GM12878 (cell line): Measurements from ENCODE around the gene P4HTM. TPM values are rescaled to one million over a fixed set of nuclear protein-coding genes. Genes with fewer than 3 reads are reported as not detected.

ENCODE experiments used
- ATAC-seq: fragments of 200-7000 bp; cut with Tn5 transposase; 3 replicates; pipeline ENCODE4 v1.9.1; 2020; ENCODE audit warnings: mild to moderate bottlenecking, moderate library complexity
- BruUV-seq: library from RNA; stranded (reverse); fragments of 400-500 nt; replicated peaks from 2 replicates; lab custom pipeline; 2021; lab: Mats Ljungman, UMichigan
- CTCF ChIA-PET: fragments of 300-600 bp; sonication (Branson Sonifier 250); formaldehyde crosslinking; extraction: SDS; loops from one replicate; lab custom pipeline; 2021; ENCODE audit warnings: inconsistent platforms; lab: Yijun Ruan, JAX
- POLR2A ChIA-PET: fragments of 350-600 bp; formaldehyde crosslinking; extraction: SDS; loops from one replicate; lab custom pipeline; 2021; ENCODE audit warnings: inconsistent platforms; lab: Charles Lee
- RAD21 ChIA-PET: fragments of 300-600 bp; sonication (Branson Sonifier 250); formaldehyde crosslinking; loops from one replicate; lab custom pipeline; 2023; ENCODE audit warnings: antibody characterized with exemption; ENCODE audit not compliant: unreplicated experiment; lab: Charles Lee
- SMC1A ChIA-PET: fragments of 300-600 bp; sonication (Branson Sonifier 250); formaldehyde crosslinking; loops from one replicate; lab custom pipeline; 2023; ENCODE audit not compliant: unreplicated experiment, uncharacterized antibody; lab: Charles Lee
- DNase-seq: peaks from one replicate; pipeline ENCODE4 v3.0.0-alpha.2; 2011; ENCODE audit warnings: low read depth, low spot score
- FAIRE-seq: peaks from 3 replicates; lab custom pipeline; 2011; peaks lifted over from hg19 to GRCh38; lab: Jason Lieb, UNC
- H2AFZ ChIP-seq: 2 replicates; pipeline ENCODE4 v1.6.0; 2011; ENCODE audit warnings: low read depth, low read length, control low read depth; ENCODE audit not compliant: control insufficient read depth
- H3K27ac ChIP-seq: 2 replicates; pipeline ENCODE4 v1.5.1; 2011; ENCODE audit warnings: control low read depth; ENCODE audit not compliant: control insufficient read depth, insufficient read depth
- H3K27me3 ChIP-seq, 2 experiments: replicated peaks in 1 of 2; 2 replicates each; pipeline versions ENCODE4 v1.6.0 to v1.6.1; 2011; ENCODE audit warnings: low read length in 1 of 2; ENCODE audit not compliant: control insufficient read depth in 2 of 2, insufficient read depth in 2 of 2
- H3K36me3 ChIP-seq, 2 experiments: 2 replicates each; pipeline ENCODE4 v1.5.1; 2011; ENCODE audit warnings: low read length in 1 of 2; ENCODE audit not compliant: control insufficient read depth in 2 of 2, insufficient read depth in 2 of 2
- H3K4me1 ChIP-seq: 2 replicates; pipeline ENCODE4 v1.6.1; 2011; ENCODE audit warnings: mild to moderate bottlenecking, low read length, moderate library complexity, mixed read lengths; ENCODE audit not compliant: control insufficient read depth, insufficient read depth
- H3K4me2 ChIP-seq: 2 replicates; pipeline ENCODE4 v1.6.0; 2011; ENCODE audit warnings: control low read depth; ENCODE audit not compliant: control insufficient read depth, insufficient read depth
- H3K4me3 ChIP-seq: fragments of 200-600 bp; sonication (generic); 2 replicates; pipeline ENCODE4 v1.5.1; 2016
- H3K79me2 ChIP-seq: 2 replicates; pipeline ENCODE4 v1.6.0; 2011; ENCODE audit warnings: low read length; ENCODE audit not compliant: control insufficient read depth, insufficient read depth
- H3K9ac ChIP-seq: 2 replicates; pipeline ENCODE4 v1.8.0; 2011; ENCODE audit warnings: low read length, control low read depth, mixed read lengths; ENCODE audit not compliant: control insufficient read depth, insufficient read depth
- H3K9me3 ChIP-seq: replicated peaks from 3 replicates; pipeline ENCODE4 v1.5.1; 2011; ENCODE audit warnings: mild to moderate bottlenecking, low read length; ENCODE audit not compliant: control insufficient read depth, insufficient read depth
- H4K20me1 ChIP-seq: 2 replicates; pipeline ENCODE4 v1.6.0; 2011; ENCODE audit not compliant: control insufficient read depth, insufficient read depth
- NFIC ChIP-seq: IDR thresholded peaks from 2 replicates; pipeline ENCODE4 v1.6.1; 2012; ENCODE audit warnings: low read depth, mild to moderate bottlenecking, inconsistent platforms, low read length, moderate library complexity
- SKIL ChIP-seq: fragments of 450-650 bp; IDR thresholded peaks from 2 replicates; pipeline ENCODE4 v1.6.1; 2017; ENCODE audit warnings: mild to moderate bottlenecking, low read depth, inconsistent platforms; ENCODE audit not compliant: poor library complexity, severe bottlenecking
- WGBS: methylation state at CpG from one replicate; pipeline ENCODE4 v1.1.6; 2016; ENCODE audit warnings: low lambda C conversion rate; ENCODE audit not compliant: insufficient replicate concordance, insufficient coverage; ENCODE audit errors: missing lambda C conversion rate; 5-methylcytosine and 5-hydroxymethylcytosine counted together
- in situ Hi-C: fragments of 300-500 bp; cut with MboI; formaldehyde crosslinking; loops from 9 replicates; pipeline ENCODE4 v1.14.3; 2018; ENCODE audit warnings: mixed read lengths
- intact Hi-C: fragments of 100-400 bp; cut with micrococcal nuclease; formaldehyde crosslinking; loops from one replicate; pipeline ENCODE4 v1.14.2; 2022; ENCODE audit not compliant: unreplicated experiment
- polyA plus RNA-seq, 11 experiments: library from polyadenylated mRNA; depleted of rRNA in 4 of 11; unstranded in 6 of 11; stranded (reverse) in 5 of 11; fragments of >200 nt; fragmentation: Nextera tagmentation in 4 of 11; fragmentation: Illumina TruSeq in 1 of 11; extraction: Ambion mirVana in 4 of 11; extraction: Trizol in 1 of 11; gene quantifications; 1 replicate in 1 of 11; 2 replicates in 10 of 11; pipeline versions ENCODE4 v1.2.1 to v1.2.3, GENCODE V29; 2011 to 2016; ENCODE audit warnings: inconsistent platforms in 2 of 11, missing spikeins in 2 of 11, low read depth in 1 of 11
- total RNA-seq, 4 experiments: library from RNA; depleted of rRNA in 3 of 4; stranded (reverse); fragments of >200 nt in 3 of 4; fragmentation: Illumina TruSeq in 1 of 4; extraction: Trizol in 1 of 4; gene quantifications; 2 replicates each; pipeline versions ENCODE4 v1.2.1 to v1.2.3, GENCODE V29; 2013 to 2021
- TF ChIP-seq, protein P1 (sequence below): IDR thresholded peaks from 2 replicates; pipeline ENCODE4 v1.6.1; 2011; ENCODE audit warnings: mild to moderate bottlenecking, low read depth, low read length, moderate library complexity; ENCODE audit not compliant: insufficient replicate concordance

The P4HTM gene
- total and polyA plus RNA-seq, 10 of the 15 experiments (the other 5 are each of a cell fraction or from before 2014, with no cell fraction given) = 0.76 to 28.8 (median 22.9) TPM

DNA sequence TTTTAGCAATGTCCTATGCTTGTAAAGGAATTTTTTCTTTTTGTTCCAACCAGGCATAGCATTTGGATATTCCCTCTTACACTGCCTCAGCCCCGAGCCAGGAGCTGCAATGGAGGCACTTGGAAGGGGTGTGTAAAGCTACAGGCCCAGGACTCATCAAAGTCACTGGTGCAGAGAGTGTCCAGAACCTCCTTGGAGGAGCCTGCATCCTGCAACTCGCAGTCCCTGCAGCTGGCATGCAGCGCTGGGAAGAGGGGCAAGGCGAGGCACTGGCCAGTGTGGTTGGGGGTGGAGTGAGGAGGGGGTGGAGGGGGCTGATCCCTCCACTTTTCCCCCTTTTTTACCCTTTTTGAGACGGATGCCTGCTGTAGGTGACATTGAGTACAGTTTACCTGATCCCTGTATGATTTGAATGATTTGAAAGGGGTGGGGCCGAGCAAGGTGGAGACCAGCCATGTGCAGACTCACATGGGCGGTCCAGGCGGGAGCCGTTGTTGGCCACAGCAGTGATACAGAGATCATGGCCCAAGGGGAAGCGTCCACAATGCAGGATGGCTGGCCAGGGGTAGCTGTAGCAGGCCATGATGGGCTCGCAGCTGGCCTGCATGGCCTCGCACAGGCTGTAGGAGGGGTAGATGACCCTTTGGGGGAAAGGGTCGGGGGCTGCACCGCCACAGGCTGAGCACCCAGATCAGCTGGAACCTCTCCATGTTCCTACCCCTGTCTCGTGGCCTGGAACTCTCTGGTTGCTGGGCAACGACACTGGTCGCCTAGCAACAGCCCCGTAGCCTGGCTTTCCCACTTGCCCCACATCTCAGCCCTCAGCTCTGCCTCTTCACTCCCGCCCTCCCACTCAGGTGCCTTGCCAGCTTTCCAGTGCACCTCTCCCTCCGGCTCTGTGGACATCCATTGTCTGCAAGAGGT lies 7.9 kb downstream of the P4HTM start (continued):
- no peak for TF ChIP-seq SKIL
- TF ChIP-seq, protein P1, sequence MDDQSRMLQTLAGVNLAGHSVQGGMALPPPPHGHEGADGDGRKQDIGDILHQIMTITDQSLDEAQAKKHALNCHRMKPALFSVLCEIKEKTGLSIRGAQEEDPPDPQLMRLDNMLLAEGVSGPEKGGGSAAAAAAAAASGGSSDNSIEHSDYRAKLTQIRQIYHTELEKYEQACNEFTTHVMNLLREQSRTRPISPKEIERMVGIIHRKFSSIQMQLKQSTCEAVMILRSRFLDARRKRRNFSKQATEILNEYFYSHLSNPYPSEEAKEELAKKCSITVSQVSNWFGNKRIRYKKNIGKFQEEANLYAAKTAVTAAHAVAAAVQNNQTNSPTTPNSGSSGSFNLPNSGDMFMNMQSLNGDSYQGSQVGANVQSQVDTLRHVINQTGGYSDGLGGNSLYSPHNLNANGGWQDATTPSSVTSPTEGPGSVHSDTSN = no peak

GRCh38 chr3:48999085-48999858 lies 9.2 kb downstream of the P4HTM start:
- DNase-seq = no peak
- CTCF ChIA-PET = no interaction called here
- intact Hi-C loops (no loop called here), in situ Hi-C loops (no loop called here)
- no peak overlapping the region for H3K4me3 ChIP-seq
- H3K27ac ChIP-seq = no peak overlapping the region
- H3K79me2 ChIP-seq = no peaks in the 10 kb centered on the region
- WGBS = 82% methylated on average over 7 of the region's 8 CpGs
- no peak overlapping the region for H3K9ac ChIP-seq
- H3K4me1 ChIP-seq = no peaks in the 10 kb centered on the region
- H3K36me3 ChIP-seq = no peaks in the 10 kb centered on the region
- H2AFZ ChIP-seq = no peak overlapping the region
- no peak for TF ChIP-seq NFIC
- H4K20me1 ChIP-seq = no peaks in the 10 kb centered on the region
- no peak overlapping the region for H3K4me2 ChIP-seq
- BruUV-seq = no TSS peak
- FAIRE-seq = no peak
- no peaks in the 10 kb centered on the region for H3K27me3 ChIP-seq
- POLR2A ChIA-PET = no interaction called here
- RAD21 ChIA-PET = no interaction called here
- no peaks in the 10 kb centered on the region for H3K9me3 ChIP-seq
- ATAC-seq = no peak
- SMC1A ChIA-PET = no interaction called here
